Fibroblast of lung (primary cell): ENCODE results near the gene IRAK3.

Experiments used
- EZH2 ChIP-seq: IDR thresholded peaks from 2 replicates; pipeline ENCODE4 v1.5.1; 2012; ENCODE audit warnings: low read length, control low read depth, mild to moderate bottlenecking; ENCODE audit errors: missing control alignments
- TF ChIP-seq, protein P1 (sequence below), 2 donors: IDR thresholded peaks in 1 of 2; conservative IDR thresholded peaks in 1 of 2; 1 replicate in 1 of 2; 2 replicates in 1 of 2; pipeline ENCODE4 v1.5.1; 2011 to 2012; ENCODE audit warnings: low read length in 2 of 2, control low read depth in 1 of 2, inconsistent platforms in 1 of 2, low read depth in 1 of 2, mild to moderate bottlenecking in 1 of 2

DNA sequence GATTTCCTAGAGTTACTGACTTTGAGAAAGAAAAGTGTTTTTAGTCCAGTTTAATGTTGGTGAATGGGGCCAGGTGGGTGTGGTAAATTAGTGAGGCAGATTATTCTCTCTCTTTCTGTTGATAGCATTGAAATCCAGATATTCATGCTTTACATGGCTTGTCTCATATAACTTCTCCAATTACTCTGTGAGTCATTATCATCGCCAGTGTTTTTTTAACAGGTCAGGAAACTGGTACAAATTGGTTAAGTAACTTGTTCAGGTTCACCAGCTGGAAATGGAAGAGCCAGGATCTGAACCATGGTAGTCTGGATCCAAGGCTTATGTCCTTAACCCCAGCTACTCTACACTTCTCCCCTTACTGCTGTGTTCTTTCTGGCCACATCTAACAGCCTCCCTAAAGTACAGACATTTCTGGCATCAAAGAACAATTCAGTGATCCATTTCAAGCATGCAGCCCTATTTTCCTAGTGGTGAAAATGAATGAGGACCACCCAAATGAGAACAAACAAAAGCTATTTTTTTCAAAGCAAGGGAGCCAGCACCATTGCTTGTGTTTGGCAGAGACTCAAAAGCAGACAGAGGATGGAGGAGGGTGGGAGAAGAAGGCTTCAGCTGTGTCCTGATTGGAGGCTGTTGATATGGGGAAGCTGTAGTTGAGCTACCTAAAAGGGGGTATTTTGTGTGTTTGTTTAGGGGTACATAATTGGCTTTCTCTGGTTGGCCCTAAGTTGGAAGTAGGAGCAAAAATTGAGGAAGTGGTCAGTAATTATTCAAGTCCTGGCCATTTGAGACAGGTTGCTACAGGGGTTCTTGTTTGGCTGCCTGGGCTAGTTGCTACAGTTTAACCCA, 1.7 kb downstream of the IRAK3 start:
- TF ChIP-seq, protein P1, sequence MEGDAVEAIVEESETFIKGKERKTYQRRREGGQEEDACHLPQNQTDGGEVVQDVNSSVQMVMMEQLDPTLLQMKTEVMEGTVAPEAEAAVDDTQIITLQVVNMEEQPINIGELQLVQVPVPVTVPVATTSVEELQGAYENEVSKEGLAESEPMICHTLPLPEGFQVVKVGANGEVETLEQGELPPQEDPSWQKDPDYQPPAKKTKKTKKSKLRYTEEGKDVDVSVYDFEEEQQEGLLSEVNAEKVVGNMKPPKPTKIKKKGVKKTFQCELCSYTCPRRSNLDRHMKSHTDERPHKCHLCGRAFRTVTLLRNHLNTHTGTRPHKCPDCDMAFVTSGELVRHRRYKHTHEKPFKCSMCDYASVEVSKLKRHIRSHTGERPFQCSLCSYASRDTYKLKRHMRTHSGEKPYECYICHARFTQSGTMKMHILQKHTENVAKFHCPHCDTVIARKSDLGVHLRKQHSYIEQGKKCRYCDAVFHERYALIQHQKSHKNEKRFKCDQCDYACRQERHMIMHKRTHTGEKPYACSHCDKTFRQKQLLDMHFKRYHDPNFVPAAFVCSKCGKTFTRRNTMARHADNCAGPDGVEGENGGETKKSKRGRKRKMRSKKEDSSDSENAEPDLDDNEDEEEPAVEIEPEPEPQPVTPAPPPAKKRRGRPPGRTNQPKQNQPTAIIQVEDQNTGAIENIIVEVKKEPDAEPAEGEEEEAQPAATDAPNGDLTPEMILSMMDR (conservative IDR thresholded peaks at IDR 0.05 in 1 of 2, IDR thresholded peaks at IDR 0.05 in 1 of 2; ENCODE audit: low read depth in 1 of 2, low read length in 2 of 2): no peak
- no peak for TF ChIP-seq EZH2
